Left colon (tissue), 2 donors: ENCODE results near the gene GHR. TPM values are rescaled to one million over a fixed set of nuclear protein-coding genes. Genes with fewer than 3 reads are reported as not detected.

Experiments
- ATAC-seq: fragments of 200-7000 bp; cut with Tn5 transposase; one replicate; pipeline ENCODE4 v1.9.1; 2020; ENCODE audit warnings: mild to moderate bottlenecking, moderate library complexity
- DNase-seq, 2 donors: peaks; one replicate each; pipeline ENCODE4 v3.0.0-alpha.2; 2020
- intact Hi-C, 2 donors: fragments of 100-400 bp; cut with DNase I in 1 of 2; cut with micrococcal nuclease in 1 of 2; formaldehyde crosslinking; loops; one replicate each; pipeline versions ENCODE4 v1.11.2 to v1.14.0; 2022; cut with DNase I, micrococcal nuclease
- long read RNA-seq: library from polyadenylated mRNA; unstranded; transcript quantifications from one replicate; pipeline ENCODE4 v2.0.0, GENCODE V29; 2021
- total RNA-seq, 2 donors: library from RNA; stranded (reverse); fragmentation: NEBNext Ultra II Directional; extraction: Animal tissue kit (Norgen Biotek cat#: 25700); gene quantifications; one replicate each; pipeline ENCODE4 v1.2.1, GENCODE V29; 2021
- donor health status: DM: no; HTN: no; CAD: no.
- donor health status: DM: yes; HTN: yes; CAD: no.

GHR gene
- 1 to 10 TPM; 4.0 to 8.0 TPM for total RNA-seq
- long read RNA-seq, partial matches to known transcripts, result 0 of 2 reads
- long read RNA-seq, other reads (novel, unspliced or antisense), result 2 of 2 reads

GRCh38 chr5:42423285-42424165 is at the start of gene GHR:
TSS of gene GHR (plus strand) at chr5:42423439. CDS start at chr5:42565875, 142,436 bp downstream.
- ATAC-seq (peak; percentile 95), DNase-seq (peak; percentile 79 to 80)
- intact Hi-C loops, result loop anchor here in 1 of 2 donors (5.0 to 10.0 kb wide), 2 partner anchors 159 to 351 kb away; no protein-coding TSS in a partner anchor

GRCh38 chr5:42374679-42375273 is 48.5 kb upstream of the GHR start:
- intact Hi-C loops, result no loop called here
- ATAC-seq, result peak; percentile 87
- no peak for DNase-seq

GRCh38 chr5:42377496-42377895 is 45.7 kb upstream of the GHR start:
- intact Hi-C loops, result no loop called here
- ATAC-seq, result peak; percentile 58
- no peak for DNase-seq

- ATAC-seq (no peak), DNase-seq (no peak)
- intact Hi-C loops, result no loop called here
These were observed 41.3 kb upstream of the GHR start for GRCh38 chr5:42381973-42382372.

GRCh38 chr5:42387563-42387962 is 35.7 kb upstream of the GHR start:
- ATAC-seq (no peak), DNase-seq (no peak)
- intact Hi-C loops, result no loop called here

GRCh38 chr5:42390115-42390514 is 33.1 kb upstream of the GHR start:
- intact Hi-C loops, result no loop called here
- ATAC-seq (peak; percentile 26), DNase-seq (no peak)

- intact Hi-C loops, result no loop called here
- DNase-seq (no peak), ATAC-seq (no peak)
These were observed 30.3 kb upstream of the GHR start for GRCh38 chr5:42392917-42393316.

- intact Hi-C loops, result no loop called here
- no peak for ATAC-seq
- no peak for DNase-seq
These were observed 27.1 kb upstream of the GHR start for GRCh38 chr5:42396111-42396510.

GRCh38 chr5:42397267-42397666 is 26.0 kb upstream of the GHR start:
- no peak for DNase-seq
- intact Hi-C loops, result no loop called here
- no peak for ATAC-seq

GRCh38 chr5:42399702-42400101 is 23.5 kb upstream of the GHR start:
- intact Hi-C loops, result no loop called here
- DNase-seq (no peak), ATAC-seq (no peak)

GRCh38 chr5:42400474-42400873 is 22.8 kb upstream of the GHR start:
- intact Hi-C loops, result no loop called here
- no peak for ATAC-seq
- DNase-seq, result no peak

- ATAC-seq (no peak), DNase-seq (no peak)
- intact Hi-C loops, result no loop called here
These were observed 20.0 kb upstream of the GHR start for GRCh38 chr5:42403236-42403635.

GRCh38 chr5:42404366-42404765 is 18.9 kb upstream of the GHR start:
- intact Hi-C loops, result no loop called here
- DNase-seq (no peak), ATAC-seq (no peak)

- no peak for DNase-seq
- ATAC-seq, result no peak
- intact Hi-C loops, result no loop called here
These were observed 3.9 kb upstream of the GHR start for GRCh38 chr5:42419294-42419693.

- ATAC-seq, result peak; percentile 4
- intact Hi-C loops, result loop anchor here in 1 of 2 donors (5.0 to 10.0 kb wide), 2 partner anchors 160 to 352 kb away; no protein-coding TSS in a partner anchor
- no peak for DNase-seq
These were observed 471 bp upstream of the GHR start for GRCh38 chr5:42422656-42423280.

- DNase-seq (no peak), ATAC-seq (no peak)
- intact Hi-C loops, result loop anchor here in 1 of 2 donors (10.0 kb wide), 1 partner anchor 349 kb away; no protein-coding TSS in a partner anchor
These were observed 2.8 kb downstream of the GHR start for GRCh38 chr5:42426016-42426415.

- intact Hi-C loops, result loop anchor here in 1 of 2 donors (10.0 kb wide), 1 partner anchor 345 kb away; no protein-coding TSS in a partner anchor
- peak; percentile 42 for ATAC-seq
These were observed 6.5 kb downstream of the GHR start for GRCh38 chr5:42429694-42430093.

GRCh38 chr5:42434047-42434724 is 10.9 kb downstream of the GHR start:
- intact Hi-C loops, result no loop called here
- ATAC-seq (no peak), DNase-seq (no peak)

More at GRCh38 chr5:42429694-42430093, 6.5 kb downstream of the GHR start:
- no peak for DNase-seq

- ATAC-seq (no peak), DNase-seq (no peak)
- intact Hi-C loops, result no loop called here
These were observed 12.8 kb downstream of the GHR start for GRCh38 chr5:42436051-42436450.
